ENCODE measurements around the gene PHF2.

The PHF2 gene

GRCh38 chr9:93582550-93582949 is 6.2 kb downstream of the PHF2 start:
- no peak overlapping the region for H3K4me3 ChIP-seq (replicated peaks; ENCODE audit: insufficient read depth, low read length)
- no peak for DNase-seq (ENCODE audit: low read depth in 1 of 2, low spot score in 1 of 2)

DNA sequence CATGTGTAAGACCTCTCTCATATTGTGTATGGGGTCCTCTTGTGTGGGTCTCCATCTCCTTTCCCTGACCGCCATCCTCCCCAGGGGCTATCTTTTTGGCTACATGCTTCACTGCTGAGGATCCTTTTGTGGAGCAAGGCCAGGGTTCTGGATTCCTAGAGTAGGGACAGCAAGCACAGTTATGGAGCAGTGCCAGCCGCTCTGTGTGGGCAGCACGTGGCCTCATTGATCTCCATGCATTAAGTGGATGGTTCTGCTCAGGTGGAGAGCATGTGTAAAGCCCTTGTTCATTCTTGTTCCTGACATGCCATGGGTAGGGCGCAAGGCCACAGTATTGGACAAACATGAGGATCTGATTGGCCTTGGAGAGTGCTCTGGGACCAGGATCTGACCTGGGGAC is 8.9 kb downstream of the PHF2 start:
- no peak for TF ChIP-seq SPI1 (IDR thresholded peaks at IDR 0.05; ENCODE audit: borderline replicate concordance, low read depth)
- TF ChIP-seq, protein P1, sequence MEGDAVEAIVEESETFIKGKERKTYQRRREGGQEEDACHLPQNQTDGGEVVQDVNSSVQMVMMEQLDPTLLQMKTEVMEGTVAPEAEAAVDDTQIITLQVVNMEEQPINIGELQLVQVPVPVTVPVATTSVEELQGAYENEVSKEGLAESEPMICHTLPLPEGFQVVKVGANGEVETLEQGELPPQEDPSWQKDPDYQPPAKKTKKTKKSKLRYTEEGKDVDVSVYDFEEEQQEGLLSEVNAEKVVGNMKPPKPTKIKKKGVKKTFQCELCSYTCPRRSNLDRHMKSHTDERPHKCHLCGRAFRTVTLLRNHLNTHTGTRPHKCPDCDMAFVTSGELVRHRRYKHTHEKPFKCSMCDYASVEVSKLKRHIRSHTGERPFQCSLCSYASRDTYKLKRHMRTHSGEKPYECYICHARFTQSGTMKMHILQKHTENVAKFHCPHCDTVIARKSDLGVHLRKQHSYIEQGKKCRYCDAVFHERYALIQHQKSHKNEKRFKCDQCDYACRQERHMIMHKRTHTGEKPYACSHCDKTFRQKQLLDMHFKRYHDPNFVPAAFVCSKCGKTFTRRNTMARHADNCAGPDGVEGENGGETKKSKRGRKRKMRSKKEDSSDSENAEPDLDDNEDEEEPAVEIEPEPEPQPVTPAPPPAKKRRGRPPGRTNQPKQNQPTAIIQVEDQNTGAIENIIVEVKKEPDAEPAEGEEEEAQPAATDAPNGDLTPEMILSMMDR (IDR thresholded peaks at IDR 0.05; ENCODE audit: insufficient read depth, low read length): no peak
- no peak for TF ChIP-seq GABPA (IDR thresholded peaks at IDR 0.05; ENCODE audit: low read depth)
- TF ChIP-seq, protein P2, sequence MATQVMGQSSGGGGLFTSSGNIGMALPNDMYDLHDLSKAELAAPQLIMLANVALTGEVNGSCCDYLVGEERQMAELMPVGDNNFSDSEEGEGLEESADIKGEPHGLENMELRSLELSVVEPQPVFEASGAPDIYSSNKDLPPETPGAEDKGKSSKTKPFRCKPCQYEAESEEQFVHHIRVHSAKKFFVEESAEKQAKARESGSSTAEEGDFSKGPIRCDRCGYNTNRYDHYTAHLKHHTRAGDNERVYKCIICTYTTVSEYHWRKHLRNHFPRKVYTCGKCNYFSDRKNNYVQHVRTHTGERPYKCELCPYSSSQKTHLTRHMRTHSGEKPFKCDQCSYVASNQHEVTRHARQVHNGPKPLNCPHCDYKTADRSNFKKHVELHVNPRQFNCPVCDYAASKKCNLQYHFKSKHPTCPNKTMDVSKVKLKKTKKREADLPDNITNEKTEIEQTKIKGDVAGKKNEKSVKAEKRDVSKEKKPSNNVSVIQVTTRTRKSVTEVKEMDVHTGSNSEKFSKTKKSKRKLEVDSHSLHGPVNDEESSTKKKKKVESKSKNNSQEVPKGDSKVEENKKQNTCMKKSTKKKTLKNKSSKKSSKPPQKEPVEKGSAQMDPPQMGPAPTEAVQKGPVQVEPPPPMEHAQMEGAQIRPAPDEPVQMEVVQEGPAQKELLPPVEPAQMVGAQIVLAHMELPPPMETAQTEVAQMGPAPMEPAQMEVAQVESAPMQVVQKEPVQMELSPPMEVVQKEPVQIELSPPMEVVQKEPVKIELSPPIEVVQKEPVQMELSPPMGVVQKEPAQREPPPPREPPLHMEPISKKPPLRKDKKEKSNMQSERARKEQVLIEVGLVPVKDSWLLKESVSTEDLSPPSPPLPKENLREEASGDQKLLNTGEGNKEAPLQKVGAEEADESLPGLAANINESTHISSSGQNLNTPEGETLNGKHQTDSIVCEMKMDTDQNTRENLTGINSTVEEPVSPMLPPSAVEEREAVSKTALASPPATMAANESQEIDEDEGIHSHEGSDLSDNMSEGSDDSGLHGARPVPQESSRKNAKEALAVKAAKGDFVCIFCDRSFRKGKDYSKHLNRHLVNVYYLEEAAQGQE (IDR thresholded peaks at IDR 0.05; ENCODE audit: insufficient replicate concordance, low read depth): no peak
- DNase-seq (ENCODE audit: low read depth in 1 of 2, low spot score in 1 of 2): no peak
- Histone ChIP-seq H3K4me3 (replicated peaks; ENCODE audit: insufficient read depth, low read length) (no peak overlapping the region), H3K27me3 (ENCODE audit: insufficient read depth, poor library complexity, severe bottlenecking) (no peaks in the 10 kb centered on the region), H3K27ac (replicated peaks) (no peak overlapping the region)

More at GRCh38 chr9:93582550-93582949, 6.2 kb downstream of the PHF2 start:
- TF ChIP-seq, protein P2 (IDR thresholded peaks at IDR 0.05; ENCODE audit: insufficient replicate concordance, low read depth): no peak
- no peak for TF ChIP-seq SPI1 (IDR thresholded peaks at IDR 0.05; ENCODE audit: borderline replicate concordance, low read depth)
- TF ChIP-seq GABPA (IDR thresholded peaks at IDR 0.05; ENCODE audit: low read depth): no peak
- TF ChIP-seq, protein P1 (IDR thresholded peaks at IDR 0.05; ENCODE audit: insufficient read depth, low read length): no peak
- TF ChIP-seq POLR2AphosphoS5 (IDR thresholded peaks at IDR 0.05; ENCODE audit: low read depth): no peak
- no peaks in the 10 kb centered on the region for H3K27me3 ChIP-seq (ENCODE audit: insufficient read depth, poor library complexity, severe bottlenecking)
- no peak overlapping the region for H3K27ac ChIP-seq (replicated peaks)

- TF ChIP-seq POLR2AphosphoS5 (IDR thresholded peaks at IDR 0.05; ENCODE audit: low read depth): no peak
- TF ChIP-seq SPI1 (IDR thresholded peaks at IDR 0.05; ENCODE audit: borderline replicate concordance, low read depth): no peak
- TF ChIP-seq, protein P2 (IDR thresholded peaks at IDR 0.05; ENCODE audit: insufficient replicate concordance, low read depth): no peak
- TF ChIP-seq GABPA (IDR thresholded peaks at IDR 0.05; ENCODE audit: low read depth): no peak
- TF ChIP-seq, protein P1 (IDR thresholded peaks at IDR 0.05; ENCODE audit: insufficient read depth, low read length): no peak
- DNase-seq (ENCODE audit: low read depth in 1 of 2, low spot score in 1 of 2): no peak
- no peak overlapping the region for H3K27ac ChIP-seq (replicated peaks)
- H3K4me3 ChIP-seq (replicated peaks; ENCODE audit: insufficient read depth, low read length): no peak overlapping the region
- H3K27me3 ChIP-seq (ENCODE audit: insufficient read depth, poor library complexity, severe bottlenecking): no peaks in the 10 kb centered on the region
Measured at GRCh38 chr9:93585695-93586094, 9.3 kb downstream of the PHF2 start.
